Hematopoietic multipotent progenitor cell (in vitro differentiated cells): ENCODE measurements around the gene LPXN. TPM values are rescaled to one million over a fixed set of nuclear protein-coding genes. Genes with fewer than 3 reads are reported as not detected.

Experiments
- DNase-seq, 3 donors: peaks; one replicate each; pipeline ENCODE4 v3.0.0-alpha.2; 2011 to 2015; ENCODE audit warnings: low read depth in 2 of 3, low spot score in 2 of 3
- total RNA-seq: library from RNA; depleted of rRNA; stranded (reverse); fragments of >200 nt; gene quantifications from one replicate; pipeline ENCODE4 v1.2.3, GENCODE V29; 2012

The LPXN gene
- total RNA-seq, 1 donor, result 11.0 TPM

- DNase-seq, result peak; percentile 25 to 91 (median 72)
Observed at GRCh38 chr11:58525037-58525614, 50.5 kb downstream of the LPXN start.

- peak; percentile 52 to 76 (median 72) for DNase-seq
Observed at GRCh38 chr11:58524232-58525036, 51.2 kb downstream of the LPXN start.

- peak in 2 of 3 donors; percentile 43 to 67 for DNase-seq
Observed at GRCh38 chr11:58513747-58514367, 61.8 kb downstream of the LPXN start.

GRCh38 chr11:58511636-58512035 lies 64.0 kb downstream of the LPXN start:
- DNase-seq, result no peak

- no peak for DNase-seq
Observed at GRCh38 chr11:58509748-58510147, 65.9 kb downstream of the LPXN start.

- DNase-seq, result no peak
Observed at GRCh38 chr11:58508814-58509213, 66.8 kb downstream of the LPXN start.

GRCh38 chr11:58508005-58508404 lies 67.7 kb downstream of the LPXN start, which contains the start of gene OR5B21:
TSS of gene OR5B21 (minus strand) at chr11:58508105. CDS start at chr11:58508105, 0 bp downstream.
- no peak for DNase-seq

GRCh38 chr11:58507355-58507754 lies 68.3 kb downstream of the LPXN start:
- DNase-seq, result no peak

- DNase-seq, result no peak
Observed at GRCh38 chr11:58506935-58507334, 68.7 kb downstream of the LPXN start.

- DNase-seq, result no peak
Observed at GRCh38 chr11:58505849-58506248, 69.8 kb downstream of the LPXN start.

- DNase-seq, result no peak
Observed at GRCh38 chr11:58504232-58504631, 71.4 kb downstream of the LPXN start.

GRCh38 chr11:58503361-58503856 lies 72.2 kb downstream of the LPXN start:
- no peak for DNase-seq

- DNase-seq, result no peak
Observed at GRCh38 chr11:58502004-58502403, 73.7 kb downstream of the LPXN start.

- peak in 1 of 3 donors; percentile 38 for DNase-seq
Observed at GRCh38 chr11:58498464-58498863, 77.2 kb downstream of the LPXN start.

- DNase-seq, result no peak
Observed at GRCh38 chr11:58497951-58498350, 77.7 kb downstream of the LPXN start.

- no peak for DNase-seq
Observed at GRCh38 chr11:58495906-58496305, 79.8 kb downstream of the LPXN start.

- no peak for DNase-seq
Observed at GRCh38 chr11:58494101-58494500, 81.6 kb downstream of the LPXN start.

- no peak for DNase-seq
Observed at GRCh38 chr11:58493676-58494075, 82.0 kb downstream of the LPXN start.

GRCh38 chr11:58490827-58491226 lies 84.8 kb downstream of the LPXN start:
- no peak for DNase-seq

GRCh38 chr11:58487170-58487569 lies 88.5 kb downstream of the LPXN start:
- DNase-seq, result no peak

- DNase-seq, result no peak
Observed at GRCh38 chr11:58485961-58486360, 89.7 kb downstream of the LPXN start.
